GM21529 (cell line): ENCODE measurements around the gene PGD.
"Not testable (repeated sequence)": the region's sequence is repeated elsewhere in the genome, so short reads cannot be mapped to it uniquely, and the experiment has no call there.

Experiments used
- ATAC-seq: cut with Tn5 transposase; IDR thresholded peaks from one replicate; pipeline ENCODE4 v1.9.1; 2021; ENCODE audit not compliant: unreplicated experiment

Gene PGD

GRCh38 chr1:10398278-10398733, 558 bp upstream of the PGD start:
- no peak for ATAC-seq

DNA sequence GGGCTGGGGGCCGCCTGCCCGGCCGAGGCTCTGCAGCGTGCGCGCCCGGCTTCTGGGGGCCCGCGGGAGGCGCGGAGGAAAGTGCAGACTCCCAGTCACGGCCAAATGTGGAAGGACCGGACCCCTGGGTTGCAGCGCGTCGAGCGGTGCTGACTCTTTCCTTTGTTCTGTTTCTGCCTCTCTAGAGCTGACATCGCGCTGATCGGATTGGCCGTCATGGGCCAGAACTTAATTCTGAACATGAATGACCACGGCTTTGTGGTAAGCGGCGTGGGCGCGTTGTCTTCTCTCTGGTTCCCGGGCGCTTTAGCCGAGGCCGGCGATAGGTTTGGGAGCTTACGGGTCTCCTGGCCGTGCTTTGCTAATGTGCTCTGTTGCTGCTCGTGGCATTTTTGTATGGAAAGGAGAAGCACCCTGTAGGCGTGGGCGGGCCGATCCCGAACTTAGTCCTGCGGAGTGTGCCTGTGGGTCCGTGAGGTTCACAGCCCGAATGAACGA, 629 bp downstream of the PGD start:
- ATAC-seq, result no peak

DNA sequence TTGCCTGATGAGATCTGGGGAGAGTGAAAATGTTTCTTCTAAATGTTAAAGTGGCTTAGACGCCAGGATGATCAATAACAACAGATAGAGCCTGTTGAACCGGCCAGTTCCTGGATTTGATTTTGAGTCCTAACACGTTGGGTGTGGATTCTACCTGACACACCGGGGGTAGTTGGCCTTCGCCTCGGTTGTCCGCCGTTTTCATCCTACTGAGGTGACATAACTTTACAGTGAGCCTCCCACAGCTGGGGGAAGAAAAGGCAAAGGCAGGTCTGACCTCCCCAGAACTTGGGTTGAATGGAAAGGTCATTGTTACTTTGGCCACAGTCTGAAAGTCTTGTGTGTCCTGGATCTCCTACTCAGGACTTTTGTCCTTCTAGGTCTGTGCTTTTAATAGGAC, 1.1 kb downstream of the PGD start:
- no peak for ATAC-seq

- ATAC-seq, result no peak
These were observed 2.4 kb downstream of the PGD start for GRCh38 chr1:10401281-10401680.

GRCh38 chr1:10402729-10403274, 3.9 kb downstream of the PGD start:
- ATAC-seq, result no peak

DNA sequence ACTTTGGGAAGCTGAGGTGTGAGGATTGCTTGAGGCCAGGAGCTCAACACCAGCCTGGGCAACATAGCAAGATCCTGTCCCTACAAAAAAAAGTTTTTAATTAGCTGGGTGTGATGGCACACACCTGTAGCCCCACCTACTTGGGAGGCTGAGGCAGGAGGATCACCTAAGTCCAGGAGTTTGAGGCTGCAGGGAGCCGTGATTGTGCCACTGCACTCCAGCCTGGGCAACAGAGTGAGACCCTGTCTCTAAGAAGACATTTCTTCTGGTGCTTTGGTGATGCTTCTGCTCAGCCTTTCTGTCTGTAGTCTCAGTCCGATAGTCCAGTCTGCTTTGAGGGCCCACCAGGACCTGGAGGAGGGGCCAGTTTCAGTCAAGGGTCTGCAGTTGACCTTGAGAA, 8.3 kb downstream of the PGD start:
- no peak for ATAC-seq

DNA sequence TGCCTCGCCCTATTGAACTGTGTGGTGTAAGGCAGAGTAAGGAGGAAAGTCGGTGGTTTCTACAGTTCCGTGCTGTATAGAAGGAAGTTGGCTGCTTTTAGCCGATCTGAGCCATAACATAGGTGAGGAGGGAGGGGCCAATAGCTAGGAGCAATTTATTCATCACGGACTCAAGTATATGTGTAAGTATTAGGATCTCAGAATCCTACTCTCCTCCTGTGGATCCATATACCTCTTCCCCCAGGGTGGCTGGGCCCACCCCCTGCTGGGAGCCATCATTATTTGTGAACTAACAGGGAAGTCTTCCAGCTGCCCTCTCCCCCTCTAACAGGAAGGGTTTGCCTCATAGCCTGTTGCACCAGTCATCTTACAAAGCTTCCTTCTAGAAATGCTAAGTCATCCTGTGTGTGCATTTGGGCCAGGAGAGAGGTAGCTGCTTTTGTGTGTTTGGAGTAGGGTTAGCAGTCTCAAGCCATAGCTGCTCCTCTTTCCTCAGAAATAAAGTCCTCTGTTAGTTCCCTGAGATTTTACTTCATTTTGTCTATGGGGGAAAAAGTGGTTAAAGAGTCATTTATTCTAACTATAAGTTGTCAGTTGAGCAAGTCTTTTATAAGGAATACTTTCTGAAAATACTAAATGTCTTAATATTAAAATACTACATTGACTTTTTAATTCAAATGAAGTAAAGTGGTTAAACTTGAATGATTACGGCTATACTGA, 16.5 kb downstream of the PGD start:
- no peak for ATAC-seq

DNA sequence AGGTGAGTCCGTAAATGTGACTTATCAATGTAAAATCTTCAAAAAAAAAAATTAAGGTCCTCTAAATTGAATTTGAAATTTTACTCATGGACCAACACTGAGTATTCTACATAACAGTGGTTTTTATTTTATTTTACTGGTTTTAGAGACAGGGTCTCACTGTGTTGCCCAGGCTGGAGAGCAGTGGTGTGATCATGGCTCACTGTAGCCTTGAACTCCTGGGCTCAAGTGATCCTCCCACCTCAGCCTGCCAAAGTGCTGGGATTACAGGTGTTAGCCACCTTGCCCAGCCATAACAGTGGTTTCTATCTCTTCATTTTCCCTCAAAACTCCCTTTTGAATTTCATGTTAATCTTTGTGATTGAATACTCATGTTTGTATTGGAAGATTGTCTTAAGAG, 17.1 kb downstream of the PGD start:
- ATAC-seq, result not testable (repeated sequence)

- ATAC-seq, result not testable (repeated sequence)
These were observed 19.9 kb downstream of the PGD start for GRCh38 chr1:10418741-10419140.

DNA sequence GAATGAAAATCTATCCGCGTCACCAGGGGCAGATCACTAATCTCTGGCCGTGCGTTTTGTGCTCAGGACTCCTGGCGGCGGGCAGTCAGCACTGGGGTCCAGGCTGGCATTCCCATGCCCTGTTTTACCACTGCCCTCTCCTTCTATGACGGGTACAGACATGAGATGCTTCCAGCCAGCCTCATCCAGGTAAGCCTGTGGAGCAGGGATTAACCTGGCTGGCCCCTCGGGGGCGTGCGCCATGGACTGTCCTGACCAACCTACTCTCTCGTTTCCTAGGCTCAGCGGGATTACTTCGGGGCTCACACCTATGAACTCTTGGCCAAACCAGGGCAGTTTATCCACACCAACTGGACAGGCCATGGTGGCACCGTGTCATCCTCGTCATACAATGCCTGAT, 20.5 kb downstream of the PGD start:
- ATAC-seq, result no peak

GRCh38 chr1:10421637-10422036, 22.8 kb downstream of the PGD start:
- no peak for ATAC-seq

DNA sequence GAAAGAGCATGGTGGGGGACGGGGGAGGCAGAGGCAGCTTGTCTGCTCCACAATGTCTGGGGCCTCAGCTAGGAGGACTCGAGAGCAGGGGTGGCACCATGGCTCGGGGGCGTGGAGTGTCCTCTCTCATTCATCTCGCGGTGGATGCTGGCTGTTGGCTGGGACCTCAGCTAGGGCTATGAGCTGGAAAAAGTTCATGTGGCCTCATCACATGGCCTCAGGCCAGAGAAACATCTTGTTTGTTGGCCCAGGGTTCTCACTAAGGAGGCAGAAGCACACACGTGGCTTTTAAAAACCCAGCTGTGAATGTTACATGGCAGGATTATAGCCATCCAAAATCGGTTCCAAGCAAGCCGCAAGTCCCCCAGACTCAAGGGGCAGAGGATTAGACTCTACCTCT, 25.2 kb downstream of the PGD start:
- no peak for ATAC-seq

DNA sequence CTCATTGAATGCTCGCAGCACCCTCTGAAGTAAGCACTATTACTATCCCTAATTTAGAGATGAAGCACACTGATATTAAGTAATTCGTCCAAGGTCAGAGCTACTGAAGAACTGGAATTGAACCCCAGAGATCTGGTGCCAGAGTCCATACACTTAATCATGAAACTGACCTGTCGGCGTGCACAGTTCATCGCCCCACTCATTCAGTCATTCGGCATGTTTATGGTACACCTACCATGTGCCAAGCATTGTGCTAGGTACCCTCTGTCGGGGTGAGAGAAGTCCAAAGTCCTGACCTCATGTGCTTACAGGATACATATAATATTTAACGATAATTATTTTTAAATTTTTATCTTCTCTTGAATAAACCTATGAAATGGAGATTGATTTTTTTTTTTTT, 25.8 kb downstream of the PGD start:
- no peak for ATAC-seq

GRCh38 chr1:10425826-10426534, 27.1 kb downstream of the PGD start:
- not testable (repeated sequence) for ATAC-seq

GRCh38 chr1:10426535-10426848, 27.6 kb downstream of the PGD start:
- ATAC-seq, result not testable (repeated sequence)

DNA sequence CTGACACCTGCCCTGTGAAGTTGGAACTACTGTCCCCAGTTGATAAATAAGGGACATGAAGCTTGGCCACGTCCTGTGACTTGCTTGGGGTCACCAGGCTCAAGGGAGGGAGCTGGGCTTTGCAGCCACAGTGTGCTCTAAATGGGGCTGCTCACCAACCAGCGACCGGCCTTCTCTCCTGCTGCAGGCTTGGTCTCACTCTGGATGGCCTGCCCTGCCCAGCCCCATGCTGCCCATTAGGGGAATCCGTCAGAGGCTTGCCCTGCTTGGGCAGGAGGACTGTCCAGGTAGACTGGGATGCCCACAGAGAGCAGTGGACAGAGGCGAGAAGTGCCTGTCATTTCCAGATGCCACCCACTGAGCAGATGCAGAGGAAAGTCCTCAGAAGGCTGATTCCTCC, 30.1 kb downstream of the PGD start:
- no peak for ATAC-seq

DNA sequence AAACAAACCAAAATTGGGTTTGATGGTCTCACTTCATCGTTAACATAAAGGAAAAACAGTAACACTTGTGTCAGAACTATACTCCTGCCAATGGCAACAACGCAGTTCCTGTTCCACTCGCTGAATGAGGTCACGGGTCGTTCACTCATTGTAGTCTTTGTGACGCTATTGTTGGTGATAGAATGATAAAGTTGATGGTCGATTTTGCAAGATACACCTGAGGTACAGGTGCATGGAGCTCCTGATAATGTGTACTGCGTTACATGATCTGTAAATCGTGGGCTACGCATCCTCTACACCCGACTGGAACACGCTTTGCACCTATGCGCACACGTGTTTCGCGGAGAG, 31.0 kb downstream of the PGD start:
- ATAC-seq, result no peak

DNA sequence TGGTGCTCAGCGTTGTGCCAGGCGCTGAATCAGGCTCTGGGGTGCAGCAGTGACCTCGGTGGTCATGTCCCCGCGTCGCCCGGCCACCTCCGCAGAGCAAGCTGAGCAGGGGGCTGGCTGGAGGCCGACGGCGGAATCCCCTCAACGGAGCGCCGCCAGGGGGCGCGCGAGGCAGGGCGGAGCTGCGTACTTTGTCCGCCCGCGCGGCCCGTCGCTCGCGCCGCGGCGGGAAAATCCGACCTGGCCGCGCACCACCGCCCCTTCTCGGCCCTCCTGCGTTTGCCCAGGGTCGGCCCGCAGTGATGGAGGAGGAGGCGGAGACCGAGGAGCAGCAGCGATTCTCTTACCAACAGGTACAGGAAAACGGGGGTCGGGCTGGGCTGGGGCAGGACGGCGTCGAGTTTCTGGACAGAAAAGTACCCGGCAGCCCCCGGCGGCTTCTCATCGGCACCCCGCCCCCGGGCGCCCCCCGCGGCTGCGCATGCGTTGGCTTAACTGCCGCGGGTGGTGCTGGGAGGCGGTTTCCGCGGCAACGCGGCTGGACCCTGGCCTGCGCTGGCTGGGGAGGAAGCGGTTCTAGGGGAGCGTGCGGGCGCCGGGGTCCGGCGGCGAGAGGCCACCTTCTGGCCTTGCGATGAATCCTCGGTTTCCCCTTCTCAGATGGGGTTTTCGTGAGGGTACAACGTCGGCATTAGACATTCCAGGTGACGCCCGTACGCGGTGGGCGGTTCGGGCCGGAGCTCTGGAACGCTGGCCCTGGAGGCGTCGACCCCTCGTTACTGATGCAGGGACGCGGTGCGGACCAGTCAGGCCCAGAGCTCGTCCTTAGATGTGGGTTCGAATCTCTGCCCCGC, 31.6 kb downstream of the PGD start, which contains the start of gene CENPS:
CENPS (plus strand) TSS at position 218 of the 854 bp plus-strand sequence; CDS start at position 303, 85 bp downstream.
- ATAC-seq, result peak; percentile 75

DNA sequence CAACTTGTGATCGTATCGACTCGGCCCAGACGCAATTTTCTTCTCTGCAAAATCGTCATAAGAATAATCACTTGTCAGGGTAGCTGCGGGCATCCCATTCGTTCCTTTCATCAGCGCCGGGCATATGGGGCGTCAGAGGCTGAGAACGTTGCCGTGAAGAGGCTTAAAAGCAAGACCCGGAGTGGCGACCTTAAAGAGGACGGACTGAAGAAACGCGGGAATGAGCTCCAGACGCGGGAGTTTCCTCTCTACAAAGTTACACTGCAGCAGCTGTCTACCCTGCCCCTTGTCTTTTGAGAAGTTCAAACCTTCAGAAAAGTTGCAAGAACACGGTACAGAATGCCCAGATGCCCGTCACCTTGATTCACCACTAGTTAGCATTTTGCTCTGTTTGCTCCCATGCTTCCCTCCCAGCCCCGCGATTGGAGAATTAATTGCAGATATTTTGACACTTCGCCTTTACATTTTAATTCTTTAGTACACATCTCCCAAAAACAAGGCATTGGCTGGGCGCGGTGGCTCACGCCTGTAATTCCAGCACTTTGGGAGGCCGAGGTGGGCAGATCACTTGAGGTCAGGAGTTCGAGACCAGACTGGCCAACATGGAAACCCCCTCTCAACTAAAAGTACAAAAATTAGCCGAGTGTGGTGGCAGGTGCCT, 32.3 kb downstream of the PGD start:
- ATAC-seq, result no peak

DNA sequence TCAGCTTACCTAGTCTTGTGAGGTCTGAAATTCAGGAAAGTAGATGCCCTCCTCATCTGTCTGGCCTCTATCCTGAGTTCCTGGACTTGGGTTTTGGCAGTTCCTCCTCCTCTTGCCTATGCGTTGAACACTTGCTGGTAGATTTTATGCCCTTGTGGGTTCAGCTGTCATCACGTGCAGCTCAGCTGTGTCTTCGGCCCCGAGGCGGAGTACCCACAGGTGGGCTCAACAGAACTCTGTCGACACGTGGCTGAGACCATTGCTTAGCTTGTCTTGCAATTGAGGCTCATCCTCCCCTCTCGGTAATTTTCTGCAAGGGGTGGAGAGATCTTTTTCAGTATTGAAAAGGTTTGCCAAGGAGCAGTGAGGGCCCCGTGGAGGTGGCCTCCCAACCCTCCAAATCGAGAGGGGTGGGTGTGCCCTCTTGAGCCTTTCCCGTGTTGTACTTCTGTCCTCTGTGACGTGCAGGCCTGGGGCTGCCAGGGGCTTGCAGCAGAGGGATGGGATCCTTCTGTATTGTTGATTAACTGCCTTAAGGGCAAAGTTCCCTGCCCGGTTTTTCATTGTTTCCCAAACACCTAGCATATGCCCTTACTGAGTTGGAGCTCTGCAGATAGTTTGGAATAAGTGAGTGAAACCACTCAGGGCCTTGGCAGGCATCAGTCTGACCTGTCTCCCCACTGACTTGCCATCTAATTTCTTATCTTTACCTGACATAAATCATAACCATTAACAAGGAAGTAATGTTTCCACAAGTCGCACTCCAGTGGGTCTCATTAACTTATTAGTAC, 34.2 kb downstream of the PGD start:
- no peak for ATAC-seq
